ENCODE results near the gene KCNQ1. TPM values are rescaled to one million over a fixed set of nuclear protein-coding genes. Genes with fewer than 3 reads are reported as not detected.

KCNQ1 gene
- total and polyA plus RNA-seq, 7 donors = 0.48 to 3.1 (median 1.1) TPM

DNA sequence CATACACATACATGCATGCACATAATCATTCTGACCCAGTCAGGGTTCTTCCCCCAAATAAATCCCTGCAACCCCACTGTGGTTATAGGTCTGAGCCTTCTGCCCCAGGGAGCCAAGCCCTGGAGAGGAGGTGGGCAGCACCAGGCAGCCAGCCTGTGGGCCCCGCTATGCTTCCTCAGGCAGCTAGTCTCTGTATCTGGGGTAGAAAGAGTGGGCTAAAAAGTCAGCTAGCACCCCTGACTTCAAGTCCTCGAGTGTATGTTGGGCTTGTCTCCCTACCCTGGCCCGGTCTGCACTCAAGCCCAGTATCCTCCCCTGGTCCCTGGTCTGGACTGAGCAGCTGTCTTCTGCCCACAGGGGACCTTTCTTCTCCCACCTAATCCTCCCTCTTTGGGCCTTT is 226.9 kb downstream of the KCNQ1 start:
- Histone ChIP-seq H3K4me1 (peaks cover 4% of the 10 kb centered on the region), H3K9me3 (no peaks in the 10 kb centered on the region), H3K4me3 (no peak overlapping the region), H3K27me3 (ENCODE audit: insufficient read depth in 3 of 3, low read length in 2 of 3) (no peaks in the 10 kb centered on the region), H3K36me3 (ENCODE audit: insufficient read depth in 1 of 2, low read depth in 1 of 2) (no peaks in the 10 kb centered on the region), H3K27ac (no peak overlapping the region)
- ATAC-seq (no peak), DNase-seq (no peak)
- 90 to 98% (median 91%) methylated on average over 3 of the region's 3 CpGs for WGBS, 3 donors
- no peak for TF ChIP-seq CTCF (IDR thresholded peaks at IDR 0.05)
- intact Hi-C loops (cut with DNase I) = no loop called here

GRCh38 chr11:2672553-2673249 is 227.9 kb downstream of the KCNQ1 start:
- Histone ChIP-seq H3K36me3 (ENCODE audit: insufficient read depth in 1 of 2, low read depth in 1 of 2) (no peaks in the 10 kb centered on the region), H3K4me3 (no peak overlapping the region), H3K9me3 (no peaks in the 10 kb centered on the region), H3K27me3 (ENCODE audit: insufficient read depth in 3 of 3, low read length in 2 of 3) (no peaks in the 10 kb centered on the region), H3K4me1 (peaks cover 4% of the 10 kb centered on the region), H3K27ac (no peak overlapping the region)
- intact Hi-C loops (cut with DNase I) = no loop called here
- 93 to 99% (median 96%) methylated on average over 4 of the region's 4 CpGs for WGBS, 3 donors
- no peak for TF ChIP-seq CTCF (IDR thresholded peaks at IDR 0.05)
- ATAC-seq = no peak
- no peak for DNase-seq

DNA sequence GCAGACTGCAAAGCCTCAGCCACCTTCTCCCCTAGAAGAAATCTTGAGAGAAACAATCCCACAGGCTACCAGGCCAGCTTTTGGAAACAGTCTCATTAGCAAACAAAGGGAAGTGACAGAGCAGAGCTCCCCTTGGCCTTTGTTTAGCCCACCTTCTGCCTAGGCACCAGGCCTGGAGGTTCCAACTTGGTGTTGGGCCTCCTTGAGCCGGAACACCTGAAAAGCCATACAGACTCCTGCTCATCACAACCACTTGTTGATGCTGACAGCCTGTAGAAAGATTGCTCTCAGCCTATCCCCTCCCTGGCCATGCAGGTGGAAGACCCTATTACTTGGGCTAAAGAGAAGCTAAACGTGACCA is 228.4 kb downstream of the KCNQ1 start:
- no peak for TF ChIP-seq CTCF (IDR thresholded peaks at IDR 0.05)
- ATAC-seq (no peak), DNase-seq (no peak)
- Histone ChIP-seq H3K27me3 (ENCODE audit: insufficient read depth in 3 of 3, low read length in 2 of 3) (no peaks in the 10 kb centered on the region), H3K9me3 (no peaks in the 10 kb centered on the region), H3K27ac (no peak overlapping the region), H3K4me3 (no peak overlapping the region), H3K4me1 (peaks cover 5% of the 10 kb centered on the region), H3K36me3 (ENCODE audit: insufficient read depth in 1 of 2, low read depth in 1 of 2) (no peaks in the 10 kb centered on the region)
- intact Hi-C loops (cut with DNase I) = no loop called here
- WGBS, 3 donors = 93 to 98% (median 96%) methylated on average over 2 of the region's 2 CpGs

DNA sequence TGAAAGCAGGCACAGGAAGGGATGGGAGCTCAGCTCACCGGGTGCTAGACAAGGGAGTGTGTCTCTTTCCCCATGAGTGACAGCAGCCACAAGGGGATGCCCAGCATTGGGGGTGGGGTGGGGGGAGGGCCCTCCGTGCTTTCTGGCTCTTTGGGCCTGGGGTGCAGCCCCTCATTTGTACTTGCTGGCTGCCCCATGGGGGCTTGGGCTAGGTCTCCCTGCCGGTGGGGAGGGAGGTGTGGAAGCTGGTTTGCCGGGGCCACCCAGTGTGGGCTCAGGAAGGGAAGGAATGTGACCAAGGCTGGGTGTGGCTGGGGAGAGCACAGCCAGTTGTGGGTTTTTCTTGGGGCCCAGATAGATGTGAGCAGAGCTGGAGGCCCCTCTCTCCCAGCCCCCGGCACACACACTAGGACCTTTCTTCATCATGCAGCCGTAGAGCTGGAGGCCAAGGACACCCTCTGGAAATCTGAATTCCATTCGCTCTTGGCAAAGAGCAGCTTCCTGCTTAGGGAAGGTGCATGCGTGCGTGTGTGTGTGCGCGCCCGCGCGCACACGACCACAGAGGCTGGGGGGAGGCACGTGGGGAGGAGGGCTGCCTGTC is 229.2 kb downstream of the KCNQ1 start:
- H3K36me3 ChIP-seq (ENCODE audit: insufficient read depth in 1 of 2, low read depth in 1 of 2) = no peaks in the 10 kb centered on the region
- H3K4me3 ChIP-seq = no peak overlapping the region
- no peaks in the 10 kb centered on the region for H3K27me3 ChIP-seq (ENCODE audit: insufficient read depth in 3 of 3, low read length in 2 of 3)
- H3K9me3 ChIP-seq = no peaks in the 10 kb centered on the region
- H3K4me1 ChIP-seq = peaks cover 8% of the 10 kb centered on the region
- TF ChIP-seq CTCF (IDR thresholded peaks at IDR 0.05) = no peak
- DNase-seq (no peak), ATAC-seq (no peak)
- intact Hi-C loops (cut with DNase I) = no loop called here
- no peak overlapping the region for H3K27ac ChIP-seq
- WGBS, 3 donors = 69 to 77% (median 72%) methylated on average over 16 of the region's 16 CpGs

All from psoas muscle (tissue), 8 donors.